Gastroesophageal sphincter (tissue), 3 donors: ENCODE results near the gene MYO18B.

Source experiments
- CTCF ChIP-seq, 4 experiments: fragments of 200-600 bp in 2 of 4; fragments of 450-650 bp in 2 of 4; sonication (generic) in 1 of 4; IDR thresholded peaks; one replicate each; pipeline ENCODE4 v1.5.1; 2017 to 2019; ENCODE audit warnings: antibody characterized with exemption in 4 of 4, mild to moderate bottlenecking in 2 of 4, moderate library complexity in 2 of 4
- EP300 ChIP-seq: sonication (generic); formaldehyde crosslinking; IDR thresholded peaks from one replicate; pipeline ENCODE4 v1.6.1; 2017; ENCODE audit warnings: antibody characterized with exemption, mild to moderate bottlenecking

DNA sequence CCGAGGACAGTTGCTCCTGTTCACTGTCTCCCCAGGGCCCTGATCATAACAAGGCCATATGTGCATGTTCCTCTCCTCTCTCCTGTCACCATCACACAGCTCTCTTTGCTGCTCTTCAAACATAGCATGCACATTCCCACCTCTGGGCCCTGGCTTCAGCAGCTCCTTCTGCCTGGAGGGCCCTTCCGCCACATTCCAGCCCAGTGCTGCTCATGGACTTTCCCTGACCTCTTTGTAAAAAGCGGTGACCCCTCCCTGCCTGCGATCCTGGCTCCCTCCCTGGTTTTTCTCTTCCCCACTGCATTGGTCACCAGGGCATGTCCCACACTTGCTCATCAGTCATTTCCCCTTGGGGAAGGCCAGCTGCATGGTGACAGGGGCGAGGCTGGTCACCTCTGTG lies 98.2 kb downstream of the MYO18B start:
- TF ChIP-seq CTCF (IDR thresholded peaks at IDR 0.05) (no peak), EP300 (no peak)
